Measurements from ENCODE around the gene CCDC71L. TPM values are rescaled to one million over a fixed set of nuclear protein-coding genes. Genes with fewer than 3 reads are reported as not detected.

Gene CCDC71L
- polyA plus RNA-seq, 1 of the 3 experiments (the other 2 are of a cell fraction): 30.0 TPM

- no peak for DNase-seq
- TF ChIP-seq RFX5 (IDR thresholded peaks at IDR 0.05; ENCODE audit: low read length): no peak
- TF ChIP-seq SIN3A (IDR thresholded peaks at IDR 0.05; ENCODE audit: borderline replicate concordance, low read depth, low read length): no peak
- no peak for TF ChIP-seq EZH2phosphoT487 (IDR thresholded peaks at IDR 0.05; ENCODE audit: borderline replicate concordance, low read depth)
- Histone ChIP-seq H3K9me3 (no peaks in the 10 kb centered on the region), H3K79me2 (ENCODE audit: insufficient read depth) (peaks cover 25% of the 10 kb centered on the region), H3K4me3 (ENCODE audit: low read depth in 2 of 2, low read length in 1 of 2) (no peak overlapping the region), H3K27me3 (ENCODE audit: insufficient read depth) (no peaks in the 10 kb centered on the region), H3K4me2 (no peak overlapping the region), H3F3A (replicated peaks; ENCODE audit: insufficient read depth) (peaks cover 11% of the 10 kb centered on the region), H3K36me3 (replicated peaks in 1 of 2; ENCODE audit: control insufficient read depth in 1 of 2, insufficient read depth in 2 of 2, low read length in 1 of 2) (peaks cover 10 to 19% of the 10 kb centered on the region in 2 experiments), H3K9ac (no peak overlapping the region), H3K27ac (ENCODE audit: low read depth in 2 of 2, low read length in 1 of 2) (no peak overlapping the region), H4K20me1 (ENCODE audit: insufficient read depth) (no peaks in the 10 kb centered on the region; the same call in 1 of the 2 replicates), H3K9me2 (no peaks in the 10 kb centered on the region), H3K4me1 (ENCODE audit: control insufficient read depth in 1 of 2, insufficient read depth in 2 of 2, low read depth in 1 of 2, low read length in 1 of 2) (peaks cover 6 to 7% of the 10 kb centered on the region in 2 experiments; a peak in 2 of 4 replicates), H2AFZ (ENCODE audit: low read depth) (no peak overlapping the region)
- POLR2A ChIA-PET: no interaction called here
- 80% methylated on average over 2 of the region's 2 CpGs for WGBS (ENCODE audit: low lambda C conversion rate)
- CTCF ChIA-PET: interaction anchor here (0.7 to 2.8 kb wide), 5 partner anchors 10 to 477 kb away, joined by 3 to 11 read pairs (median 4); no protein-coding TSS in a partner anchor
Measured at GRCh38 chr7:106653488-106653887, 7.5 kb downstream of the CCDC71L start.

DNA sequence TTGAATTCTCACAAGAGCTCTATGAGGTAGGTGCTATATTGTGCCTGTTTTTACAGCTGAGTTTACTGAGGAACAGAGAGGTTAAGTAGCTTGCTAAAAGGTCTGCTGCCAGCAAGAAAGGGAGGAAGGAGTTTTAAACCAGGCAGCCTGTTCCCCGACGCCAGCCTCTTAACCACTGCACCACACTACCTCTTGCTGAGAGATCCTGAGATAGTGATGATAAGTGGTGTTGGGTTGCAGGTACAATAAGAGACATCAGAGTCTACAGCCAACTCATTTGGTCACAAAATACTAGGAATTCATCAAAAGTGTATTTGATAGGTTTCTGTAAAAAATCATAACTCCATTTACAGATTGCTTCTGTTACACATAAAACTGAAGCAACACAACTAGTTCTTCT lies 8.0 kb downstream of the CCDC71L start:
- Histone ChIP-seq H3K36me3 (replicated peaks in 1 of 2; ENCODE audit: control insufficient read depth in 1 of 2, insufficient read depth in 2 of 2, low read length in 1 of 2) (peaks cover 4 to 14% of the 10 kb centered on the region in 2 experiments), H3K79me2 (ENCODE audit: insufficient read depth) (peaks cover 19% of the 10 kb centered on the region), H3K9me3 (no peaks in the 10 kb centered on the region), H3K4me2 (no peak overlapping the region), H3F3A (replicated peaks; ENCODE audit: insufficient read depth) (peaks cover 9% of the 10 kb centered on the region), H3K4me1 (ENCODE audit: control insufficient read depth in 1 of 2, insufficient read depth in 2 of 2, low read depth in 1 of 2, low read length in 1 of 2) (peaks cover 3 to 4% of the 10 kb centered on the region in 2 experiments; a peak in 2 of 4 replicates), H3K27me3 (ENCODE audit: insufficient read depth) (no peaks in the 10 kb centered on the region), H3K27ac (ENCODE audit: low read depth in 2 of 2, low read length in 1 of 2) (no peak overlapping the region), H3K9ac (no peak overlapping the region), H2AFZ (ENCODE audit: low read depth) (no peak overlapping the region), H3K4me3 (ENCODE audit: low read depth in 2 of 2, low read length in 1 of 2) (no peak overlapping the region), H3K9me2 (no peaks in the 10 kb centered on the region), H4K20me1 (ENCODE audit: insufficient read depth) (no peaks in the 10 kb centered on the region)
- TF ChIP-seq RAD21 (IDR thresholded peaks at IDR 0.05; ENCODE audit: low read length): no peak
- no peak for TF ChIP-seq REST (IDR thresholded peaks at IDR 0.05; ENCODE audit: low read depth, low read length)
- TF ChIP-seq SIN3A (IDR thresholded peaks at IDR 0.05; ENCODE audit: borderline replicate concordance, low read depth, low read length): no peak
- TF ChIP-seq GABPA (IDR thresholded peaks at IDR 0.05; ENCODE audit: low read depth): no peak
- TF ChIP-seq NRF1 (IDR thresholded peaks at IDR 0.05; ENCODE audit: low read depth, low read length): no peak
- TF ChIP-seq RFX5 (IDR thresholded peaks at IDR 0.05; ENCODE audit: low read length): no peak
- TF ChIP-seq, protein P1, sequence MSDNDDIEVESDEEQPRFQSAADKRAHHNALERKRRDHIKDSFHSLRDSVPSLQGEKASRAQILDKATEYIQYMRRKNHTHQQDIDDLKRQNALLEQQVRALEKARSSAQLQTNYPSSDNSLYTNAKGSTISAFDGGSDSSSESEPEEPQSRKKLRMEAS (IDR thresholded peaks at IDR 0.05; ENCODE audit: low read depth): no peak
- no peak for TF ChIP-seq SMC3 (IDR thresholded peaks at IDR 0.05; ENCODE audit: low read depth, low read length)
- no peak for TF ChIP-seq FOSL2 (IDR thresholded peaks at IDR 0.05; ENCODE audit: borderline replicate concordance, low read depth)
- no peak for TF ChIP-seq POLR2AphosphoS5 (IDR thresholded peaks at IDR 0.05; ENCODE audit: low read depth, low read length)
- TF ChIP-seq, protein P2, sequence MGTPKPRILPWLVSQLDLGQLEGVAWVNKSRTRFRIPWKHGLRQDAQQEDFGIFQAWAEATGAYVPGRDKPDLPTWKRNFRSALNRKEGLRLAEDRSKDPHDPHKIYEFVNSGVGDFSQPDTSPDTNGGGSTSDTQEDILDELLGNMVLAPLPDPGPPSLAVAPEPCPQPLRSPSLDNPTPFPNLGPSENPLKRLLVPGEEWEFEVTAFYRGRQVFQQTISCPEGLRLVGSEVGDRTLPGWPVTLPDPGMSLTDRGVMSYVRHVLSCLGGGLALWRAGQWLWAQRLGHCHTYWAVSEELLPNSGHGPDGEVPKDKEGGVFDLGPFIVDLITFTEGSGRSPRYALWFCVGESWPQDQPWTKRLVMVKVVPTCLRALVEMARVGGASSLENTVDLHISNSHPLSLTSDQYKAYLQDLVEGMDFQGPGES (IDR thresholded peaks at IDR 0.05; ENCODE audit: low read depth, low read length): no peak
- TF ChIP-seq NFIC (IDR thresholded peaks at IDR 0.05; ENCODE audit: borderline replicate concordance): no peak
- no peak for TF ChIP-seq GATA2 (CRISPR knock-in tag; IDR thresholded peaks at IDR 0.05)
- TF ChIP-seq EP300 (IDR thresholded peaks at IDR 0.05; ENCODE audit: borderline replicate concordance in 1 of 2, low read depth in 1 of 2, low read length in 1 of 2): no peak
- TF ChIP-seq RXRA (IDR thresholded peaks at IDR 0.05; ENCODE audit: borderline replicate concordance, low read depth): no peak
- no peak for TF ChIP-seq MXI1 (IDR thresholded peaks at IDR 0.05; ENCODE audit: low read depth, low read length)
- TF ChIP-seq JUND (IDR thresholded peaks at IDR 0.05): no peak
- TF ChIP-seq ZBTB33 (IDR thresholded peaks at IDR 0.05; ENCODE audit: borderline replicate concordance, low read depth): no peak
- ChIA-PET CTCF (interaction anchor here (0.9 to 1.4 kb wide), 4 partner anchors 9 to 191 kb away, joined by 3 to 4 read pairs (median 4); no protein-coding TSS in a partner anchor), POLR2A (no interaction called here)
- 96% methylated on average over 2 of the region's 2 CpGs for WGBS (ENCODE audit: low lambda C conversion rate)
- no peak for DNase-seq
